ENCODE data around the gene TRERF1. TPM values are rescaled to one million over a fixed set of nuclear protein-coding genes. Genes with fewer than 3 reads are reported as not detected.

TRERF1 gene
- total RNA-seq, 4 donors from 2014 or later = 3.3 to 16.3 (median 7.2) TPM

DNA sequence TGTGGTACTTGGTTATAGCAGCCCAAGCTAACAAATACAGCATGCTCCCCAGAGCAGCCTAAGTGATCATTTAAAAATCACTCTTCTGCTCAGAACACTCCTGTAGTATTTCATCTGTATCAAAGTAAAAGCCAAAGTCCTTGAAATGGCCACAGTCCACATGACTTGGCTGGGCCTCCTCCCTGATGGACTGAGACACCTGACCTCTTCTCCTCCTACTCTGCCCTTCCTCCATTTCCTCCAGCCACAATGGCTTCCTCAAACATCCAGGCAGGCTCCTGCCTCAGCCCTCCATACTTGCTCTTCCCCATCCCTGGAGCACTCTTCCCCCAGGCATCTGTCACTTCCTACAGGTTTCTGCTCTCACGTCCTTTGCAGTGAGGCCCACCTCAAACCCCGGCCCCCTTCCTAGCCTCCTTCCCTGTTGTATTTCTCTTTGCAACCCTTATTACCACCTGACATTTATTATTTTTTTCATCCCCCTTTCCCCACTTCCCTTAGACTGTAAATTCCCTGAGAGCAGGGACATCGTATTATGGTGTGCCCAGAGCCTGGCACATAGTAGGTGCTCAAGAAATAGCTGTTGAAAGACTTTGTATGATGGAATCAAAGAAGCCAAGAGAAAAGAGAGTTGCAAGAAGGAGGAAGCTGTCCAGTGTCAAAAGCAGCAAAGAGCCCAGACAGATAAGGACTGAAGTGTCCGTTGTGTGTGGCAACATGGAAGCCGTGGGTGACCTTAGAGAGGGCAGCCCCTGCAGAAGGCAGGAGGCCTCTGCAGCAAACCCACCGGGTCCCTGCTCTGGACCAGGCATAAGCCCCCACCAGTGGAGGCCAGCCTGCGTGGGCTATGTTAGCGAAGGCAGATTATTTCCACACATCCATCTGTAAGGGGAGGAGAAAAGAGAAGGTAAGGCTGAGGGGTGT lies 87.5 kb downstream of the TRERF1 start:
- H3K27ac ChIP-seq = no peak overlapping the region
- H3K27me3 ChIP-seq = no peaks in the 10 kb centered on the region
- no peak for DNase-seq
- no peak for TF ChIP-seq POLR2A (IDR thresholded peaks at IDR 0.05)
- TF ChIP-seq, protein P1, sequence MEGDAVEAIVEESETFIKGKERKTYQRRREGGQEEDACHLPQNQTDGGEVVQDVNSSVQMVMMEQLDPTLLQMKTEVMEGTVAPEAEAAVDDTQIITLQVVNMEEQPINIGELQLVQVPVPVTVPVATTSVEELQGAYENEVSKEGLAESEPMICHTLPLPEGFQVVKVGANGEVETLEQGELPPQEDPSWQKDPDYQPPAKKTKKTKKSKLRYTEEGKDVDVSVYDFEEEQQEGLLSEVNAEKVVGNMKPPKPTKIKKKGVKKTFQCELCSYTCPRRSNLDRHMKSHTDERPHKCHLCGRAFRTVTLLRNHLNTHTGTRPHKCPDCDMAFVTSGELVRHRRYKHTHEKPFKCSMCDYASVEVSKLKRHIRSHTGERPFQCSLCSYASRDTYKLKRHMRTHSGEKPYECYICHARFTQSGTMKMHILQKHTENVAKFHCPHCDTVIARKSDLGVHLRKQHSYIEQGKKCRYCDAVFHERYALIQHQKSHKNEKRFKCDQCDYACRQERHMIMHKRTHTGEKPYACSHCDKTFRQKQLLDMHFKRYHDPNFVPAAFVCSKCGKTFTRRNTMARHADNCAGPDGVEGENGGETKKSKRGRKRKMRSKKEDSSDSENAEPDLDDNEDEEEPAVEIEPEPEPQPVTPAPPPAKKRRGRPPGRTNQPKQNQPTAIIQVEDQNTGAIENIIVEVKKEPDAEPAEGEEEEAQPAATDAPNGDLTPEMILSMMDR (IDR thresholded peaks at IDR 0.05) = no peak
- intact Hi-C loops (cut with DNase I; ENCODE audit: low total_unique reads) = no loop called here
- no peaks in the 10 kb centered on the region for H3K9me3 ChIP-seq
- no peaks in the 10 kb centered on the region for H3K36me3 ChIP-seq
- H3K4me3 ChIP-seq = no peak overlapping the region
- no peaks in the 10 kb centered on the region for H3K4me1 ChIP-seq

GRCh38 chr6:42361036-42361435 lies 90.7 kb downstream of the TRERF1 start:
- H3K27me3 ChIP-seq = no peaks in the 10 kb centered on the region
- no peaks in the 10 kb centered on the region for H3K36me3 ChIP-seq
- H3K9me3 ChIP-seq = no peaks in the 10 kb centered on the region
- H3K27ac ChIP-seq = no peak overlapping the region
- no peak for DNase-seq
- intact Hi-C loops (cut with DNase I; ENCODE audit: low total_unique reads) = no loop called here
- H3K4me1 ChIP-seq = no peaks in the 10 kb centered on the region
- no peak overlapping the region for H3K4me3 ChIP-seq
- no peak for TF ChIP-seq POLR2A (IDR thresholded peaks at IDR 0.05)
- TF ChIP-seq, protein P1 (IDR thresholded peaks at IDR 0.05) = no peak

GRCh38 chr6:42359021-42359420 lies 92.7 kb downstream of the TRERF1 start:
- intact Hi-C loops (cut with DNase I; ENCODE audit: low total_unique reads) = no loop called here

DNA sequence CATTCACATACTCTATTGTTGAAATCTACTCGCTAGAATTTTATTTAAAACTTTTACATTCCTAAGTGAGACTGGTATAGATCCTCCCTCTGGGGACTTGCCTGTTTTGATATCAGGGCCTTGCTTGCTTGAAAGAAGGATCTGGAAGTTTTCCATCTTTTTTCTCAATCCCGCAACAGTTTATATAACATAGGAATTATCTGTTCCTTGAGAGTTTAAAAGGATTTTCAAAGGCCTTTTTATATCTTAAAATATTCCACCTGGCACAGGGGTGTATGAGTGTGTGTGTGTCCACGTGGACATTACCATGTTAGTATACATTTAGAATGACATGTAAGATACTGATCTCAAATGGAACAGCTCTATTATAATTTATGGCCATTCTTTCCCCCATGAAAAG lies 96.3 kb downstream of the TRERF1 start:
- Histone ChIP-seq H3K4me1 (no peaks in the 10 kb centered on the region), H3K36me3 (no peaks in the 10 kb centered on the region), H3K9me3 (no peaks in the 10 kb centered on the region), H3K27ac (no peak overlapping the region), H3K4me3 (no peak overlapping the region), H3K27me3 (no peaks in the 10 kb centered on the region)
- no peak for DNase-seq
- TF ChIP-seq POLR2A (IDR thresholded peaks at IDR 0.05) = no peak
- TF ChIP-seq, protein P1 (IDR thresholded peaks at IDR 0.05) = no peak
- intact Hi-C loops (cut with DNase I; ENCODE audit: low total_unique reads) = no loop called here

More at GRCh38 chr6:42359021-42359420, 92.7 kb downstream of the TRERF1 start:
- TF ChIP-seq, protein P1 (IDR thresholded peaks at IDR 0.05) = no peak
- no peak for TF ChIP-seq POLR2A (IDR thresholded peaks at IDR 0.05)
- Histone ChIP-seq H3K4me3 (no peak overlapping the region), H3K9me3 (no peaks in the 10 kb centered on the region), H3K27ac (no peak overlapping the region), H3K4me1 (no peaks in the 10 kb centered on the region), H3K27me3 (no peaks in the 10 kb centered on the region), H3K36me3 (no peaks in the 10 kb centered on the region)
- DNase-seq = no peak

GRCh38 chr6:42354702-42355101 lies 97.0 kb downstream of the TRERF1 start:
- H3K9me3 ChIP-seq = no peaks in the 10 kb centered on the region

More at GRCh38 chr6:42354702-42355101, 97.0 kb downstream of the TRERF1 start:
- H3K36me3 ChIP-seq = no peaks in the 10 kb centered on the region
- TF ChIP-seq, protein P1 (IDR thresholded peaks at IDR 0.05) = no peak
- no peak for TF ChIP-seq POLR2A (IDR thresholded peaks at IDR 0.05)
- intact Hi-C loops (cut with DNase I; ENCODE audit: low total_unique reads) = no loop called here
- DNase-seq = no peak
- H3K4me1 ChIP-seq = no peaks in the 10 kb centered on the region
- H3K27ac ChIP-seq = no peak overlapping the region
- H3K27me3 ChIP-seq = no peaks in the 10 kb centered on the region
- H3K4me3 ChIP-seq = no peak overlapping the region
